ENCODE results near the gene RNASET2. TPM values are rescaled to one million over a fixed set of nuclear protein-coding genes. Genes with fewer than 3 reads are reported as not detected.
"Not testable (repeated sequence)": the region's sequence is repeated elsewhere in the genome, so short reads cannot be mapped to it uniquely, and the experiment has no call there.

Gene RNASET2
- total RNA-seq, 1 donor from 2014 or later = 22.3 TPM

GRCh38 chr6:166905505-166906134, 50.7 kb downstream of the RNASET2 start:
- ATAC-seq (no peak), DNase-seq (ENCODE audit: low spot score) (no peak)

- no peak for ATAC-seq
Measured at GRCh38 chr6:166905013-166905412, 51.3 kb downstream of the RNASET2 start.

GRCh38 chr6:166904101-166904746, 52.1 kb downstream of the RNASET2 start:
- ATAC-seq = no peak
- DNase-seq (ENCODE audit: low spot score) = no peak

More at GRCh38 chr6:166905013-166905412, 51.3 kb downstream of the RNASET2 start:
- DNase-seq (ENCODE audit: low spot score) = no peak

- ATAC-seq = no peak
- no peak for DNase-seq (ENCODE audit: low spot score)
Measured at GRCh38 chr6:166903500-166903899, 52.9 kb downstream of the RNASET2 start.

- DNase-seq (ENCODE audit: low spot score) (no peak), ATAC-seq (no peak)
Measured at GRCh38 chr6:166903027-166903426, 53.3 kb downstream of the RNASET2 start.

- ATAC-seq (no peak), DNase-seq (ENCODE audit: low spot score) (no peak)
Measured at GRCh38 chr6:166902211-166902755, 54.1 kb downstream of the RNASET2 start.

GRCh38 chr6:166901626-166902025, 54.7 kb downstream of the RNASET2 start:
- no peak for ATAC-seq
- no peak for DNase-seq (ENCODE audit: low spot score)

- no peak for ATAC-seq
- DNase-seq (ENCODE audit: low spot score) = no peak
Measured at GRCh38 chr6:166900956-166901607, 55.3 kb downstream of the RNASET2 start.

GRCh38 chr6:166900130-166900708, 56.1 kb downstream of the RNASET2 start:
- ATAC-seq (no peak), DNase-seq (ENCODE audit: low spot score) (no peak)

GRCh38 chr6:166898910-166899309, 57.4 kb downstream of the RNASET2 start:
- ATAC-seq = no peak
- DNase-seq (ENCODE audit: low spot score) = no peak

- not testable (repeated sequence) for ATAC-seq; DNase-seq (ENCODE audit: low spot score)
Measured at GRCh38 chr6:166894614-166895013, 61.7 kb downstream of the RNASET2 start.

GRCh38 chr6:166892472-166892871, 63.9 kb downstream of the RNASET2 start:
- DNase-seq (ENCODE audit: low spot score); ATAC-seq: not testable (repeated sequence)

- not testable (repeated sequence) for DNase-seq (ENCODE audit: low spot score); ATAC-seq
Measured at GRCh38 chr6:166886773-166887172, 69.6 kb downstream of the RNASET2 start.

- not testable (repeated sequence) for DNase-seq (ENCODE audit: low spot score); ATAC-seq
Measured at GRCh38 chr6:166884958-166885357, 71.4 kb downstream of the RNASET2 start.

- ATAC-seq (no peak), DNase-seq (ENCODE audit: low spot score) (no peak)
Measured at GRCh38 chr6:166879594-166879993, 76.8 kb downstream of the RNASET2 start.

Other genes with a start within 250 kb of the RNASET2 start
- gene CEP43, start 42.8 kb upstream of the RNASET2 start, total RNA-seq = 17.7 TPM
- gene CCR6, start 166.5 kb upstream of the RNASET2 start, total RNA-seq = not detected
- not detected for gene GPR31, start 201.4 kb upstream of the RNASET2 start, total RNA-seq